Uterus (tissue), 2 donors: Measurements from ENCODE around the gene OAS3.

Experiments
- CTCF ChIP-seq, 4 experiments: fragments of 200-600 bp in 2 of 4; fragments of 450-650 bp in 2 of 4; sonication (generic) in 2 of 4; IDR thresholded peaks; one replicate each; pipeline ENCODE4 v1.5.1; 2016 to 2019; ENCODE audit warnings: antibody characterized with exemption in 4 of 4, mild to moderate bottlenecking in 2 of 4, moderate library complexity in 1 of 4
- POLR2A ChIP-seq, 2 donors: fragments of 450-650 bp; IDR thresholded peaks; one replicate each; pipeline ENCODE4 v1.6.1; 2016; ENCODE audit warnings: antibody characterized with exemption in 2 of 2, mild to moderate bottlenecking in 1 of 2, moderate library complexity in 1 of 2

GRCh38 chr12:112901271-112901670 lies 37.0 kb upstream of the OAS3 start:
- TF ChIP-seq POLR2A (IDR thresholded peaks at IDR 0.05) (no peak), CTCF (IDR thresholded peaks at IDR 0.05) (no peak)
